Vagina (tissue), 2 donors: Measurements from ENCODE around the gene STARD13. TPM values are rescaled to one million over a fixed set of nuclear protein-coding genes. Genes with fewer than 3 reads are reported as not detected.
A peak's percentile ranks its signal among the peaks of the same experiment; 100 is the strongest.

Experiments
- DNase-seq, 2 donors: peaks; one replicate each; pipeline ENCODE4 v3.0.0-alpha.2; 2017; ENCODE audit errors: extremely low spot score in 2 of 2
- H3K27ac ChIP-seq: fragments of 200-600 bp; sonication (generic); one replicate; pipeline ENCODE4 v1.5.1; 2019
- H3K27me3 ChIP-seq: fragments of 200-600 bp; sonication (generic); one replicate; pipeline ENCODE4 v1.5.1; 2019
- H3K36me3 ChIP-seq, 2 donors: fragments of 200-600 bp; sonication (generic); one replicate each; pipeline ENCODE4 v1.5.1; 2017 to 2019
- H3K4me1 ChIP-seq: fragments of 200-600 bp; sonication (generic); one replicate; pipeline ENCODE4 v1.5.1; 2019
- H3K4me3 ChIP-seq, 2 donors: fragments of 200-600 bp; sonication (generic); 1 replicate in 1 of 2; 2 replicates in 1 of 2; pipeline ENCODE4 v1.5.1; 2016 to 2019
- H3K9me3 ChIP-seq: fragments of 200-600 bp; sonication (generic); one replicate; pipeline ENCODE4 v1.5.1; 2019
- POLR2A ChIP-seq, 2 donors: fragments of 450-650 bp; IDR thresholded peaks; one replicate each; pipeline ENCODE4 v1.6.1; 2017; ENCODE audit warnings: antibody characterized with exemption in 2 of 2, mild to moderate bottlenecking in 2 of 2, moderate library complexity in 2 of 2
- POLR2AphosphoS5 ChIP-seq, 2 donors: sonication (generic); formaldehyde crosslinking; IDR thresholded peaks; one replicate each; pipeline ENCODE4 v1.9.0; 2017; ENCODE audit warnings: antibody characterized with exemption in 2 of 2, mild to moderate bottlenecking in 2 of 2, low read depth in 1 of 2; ENCODE audit not compliant: insufficient read depth in 1 of 2
- intact Hi-C: fragments of 100-400 bp; cut with DNase I; formaldehyde crosslinking; loops from one replicate; pipeline ENCODE4 v1.15.1; 2023
- total RNA-seq: library from RNA; depleted of rRNA; stranded (reverse); fragments of >200 nt; gene quantifications from one replicate; pipeline ENCODE4 v1.2.3, GENCODE V29; 2016
- TF ChIP-seq, protein P1 (sequence below), 3 experiments: fragments of 450-650 bp in 2 of 3; fragments of 200-600 bp in 1 of 3; sonication (generic) in 1 of 3; IDR thresholded peaks; one replicate each; pipeline ENCODE4 v1.5.1; 2017 to 2019; ENCODE audit warnings: antibody characterized with exemption in 3 of 3, mild to moderate bottlenecking in 2 of 3, moderate library complexity in 2 of 3

Gene STARD13
- total RNA-seq, 1 donor from 2014 or later: 33.1 TPM

GRCh38 chr13:33078263-33078662, 207.3 kb downstream of the STARD13 start:
- no peaks in the 10 kb centered on the region for H3K4me1 ChIP-seq
- H3K36me3 ChIP-seq: no peaks in the 10 kb centered on the region
- intact Hi-C loops: no loop called here
- no peaks in the 10 kb centered on the region for H3K9me3 ChIP-seq
- H3K27me3 ChIP-seq: no peaks in the 10 kb centered on the region
- no peak for TF ChIP-seq POLR2A (IDR thresholded peaks at IDR 0.05)
- TF ChIP-seq, protein P1, sequence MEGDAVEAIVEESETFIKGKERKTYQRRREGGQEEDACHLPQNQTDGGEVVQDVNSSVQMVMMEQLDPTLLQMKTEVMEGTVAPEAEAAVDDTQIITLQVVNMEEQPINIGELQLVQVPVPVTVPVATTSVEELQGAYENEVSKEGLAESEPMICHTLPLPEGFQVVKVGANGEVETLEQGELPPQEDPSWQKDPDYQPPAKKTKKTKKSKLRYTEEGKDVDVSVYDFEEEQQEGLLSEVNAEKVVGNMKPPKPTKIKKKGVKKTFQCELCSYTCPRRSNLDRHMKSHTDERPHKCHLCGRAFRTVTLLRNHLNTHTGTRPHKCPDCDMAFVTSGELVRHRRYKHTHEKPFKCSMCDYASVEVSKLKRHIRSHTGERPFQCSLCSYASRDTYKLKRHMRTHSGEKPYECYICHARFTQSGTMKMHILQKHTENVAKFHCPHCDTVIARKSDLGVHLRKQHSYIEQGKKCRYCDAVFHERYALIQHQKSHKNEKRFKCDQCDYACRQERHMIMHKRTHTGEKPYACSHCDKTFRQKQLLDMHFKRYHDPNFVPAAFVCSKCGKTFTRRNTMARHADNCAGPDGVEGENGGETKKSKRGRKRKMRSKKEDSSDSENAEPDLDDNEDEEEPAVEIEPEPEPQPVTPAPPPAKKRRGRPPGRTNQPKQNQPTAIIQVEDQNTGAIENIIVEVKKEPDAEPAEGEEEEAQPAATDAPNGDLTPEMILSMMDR (IDR thresholded peaks at IDR 0.05): no peak
- peak in 1 of 2 donors; percentile 42 for TF ChIP-seq POLR2AphosphoS5 (IDR thresholded peaks at IDR 0.05; ENCODE audit: insufficient read depth in 1 of 2, low read depth in 1 of 2)
- DNase-seq: no peak
- no peak overlapping the region for H3K4me3 ChIP-seq
- H3K27ac ChIP-seq: no peak overlapping the region

- no peak overlapping the region for H3K4me3 ChIP-seq
- no peaks in the 10 kb centered on the region for H3K9me3 ChIP-seq
- H3K27ac ChIP-seq: no peak overlapping the region
- DNase-seq: no peak
- H3K27me3 ChIP-seq: no peaks in the 10 kb centered on the region
- TF ChIP-seq, protein P1 (IDR thresholded peaks at IDR 0.05): no peak
- TF ChIP-seq POLR2AphosphoS5 (IDR thresholded peaks at IDR 0.05; ENCODE audit: insufficient read depth in 1 of 2, low read depth in 1 of 2) (no peak), POLR2A (IDR thresholded peaks at IDR 0.05) (no peak)
- intact Hi-C loops: no loop called here
- no peaks in the 10 kb centered on the region for H3K4me1 ChIP-seq
- no peaks in the 10 kb centered on the region for H3K36me3 ChIP-seq
Observed at GRCh38 chr13:33076001-33076992, 209.3 kb downstream of the STARD13 start.

DNA sequence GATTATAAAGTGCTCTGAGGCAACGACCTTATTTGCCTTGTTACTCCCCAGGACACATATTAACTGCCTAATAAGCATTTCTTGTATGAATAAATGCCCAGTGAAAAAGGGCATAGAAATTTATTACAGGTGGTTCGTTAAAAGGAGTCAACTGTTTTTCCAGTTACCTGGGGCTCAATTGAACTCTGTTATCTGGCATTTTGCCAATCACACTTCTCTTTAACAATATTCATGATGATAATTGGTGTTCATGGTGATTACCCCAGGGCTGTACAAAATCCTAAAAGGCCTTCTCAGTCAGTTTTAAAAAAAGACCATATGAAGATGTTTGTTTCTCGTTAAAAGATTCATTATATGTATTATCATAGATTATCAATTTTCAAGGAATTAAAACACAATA, 212.2 kb downstream of the STARD13 start:
- H3K4me3 ChIP-seq: no peak overlapping the region
- TF ChIP-seq, protein P1 (IDR thresholded peaks at IDR 0.05): no peak
- TF ChIP-seq POLR2AphosphoS5 (IDR thresholded peaks at IDR 0.05; ENCODE audit: insufficient read depth in 1 of 2, low read depth in 1 of 2) (no peak), POLR2A (IDR thresholded peaks at IDR 0.05) (no peak)
- H3K27ac ChIP-seq: no peak overlapping the region
- H3K36me3 ChIP-seq: no peaks in the 10 kb centered on the region
- DNase-seq: no peak
- no peaks in the 10 kb centered on the region for H3K4me1 ChIP-seq
- intact Hi-C loops: no loop called here
- H3K9me3 ChIP-seq: no peaks in the 10 kb centered on the region
- H3K27me3 ChIP-seq: no peaks in the 10 kb centered on the region

DNA sequence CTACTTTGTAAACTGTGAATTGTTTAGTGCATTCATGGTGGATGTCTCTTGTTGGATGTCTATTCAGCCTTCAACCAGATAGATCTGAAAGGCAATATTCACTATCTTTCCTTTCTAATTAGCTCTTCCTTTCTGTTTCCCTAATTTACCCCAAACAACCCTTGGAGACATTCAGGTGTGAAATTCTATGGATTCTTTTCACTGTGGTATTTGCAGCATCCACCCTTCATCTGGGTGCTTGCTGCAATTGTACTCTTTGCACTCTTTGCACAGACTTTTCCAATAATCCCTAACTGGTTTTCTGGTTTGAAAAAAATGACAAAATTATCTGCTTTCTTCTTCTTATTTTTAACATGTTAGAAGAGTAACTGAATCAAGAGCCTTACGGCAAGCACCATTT, 212.8 kb downstream of the STARD13 start:
- Histone ChIP-seq H3K4me3 (no peak overlapping the region), H3K36me3 (no peaks in the 10 kb centered on the region), H3K9me3 (no peaks in the 10 kb centered on the region), H3K27me3 (no peaks in the 10 kb centered on the region), H3K4me1 (no peaks in the 10 kb centered on the region), H3K27ac (no peak overlapping the region)
- TF ChIP-seq POLR2A (IDR thresholded peaks at IDR 0.05): no peak
- TF ChIP-seq, protein P1 (IDR thresholded peaks at IDR 0.05): no peak
- no peak for TF ChIP-seq POLR2AphosphoS5 (IDR thresholded peaks at IDR 0.05; ENCODE audit: insufficient read depth in 1 of 2, low read depth in 1 of 2)
- no peak for DNase-seq
- intact Hi-C loops: no loop called here

GRCh38 chr13:33072282-33072681, 213.3 kb downstream of the STARD13 start:
- H3K27me3 ChIP-seq: no peaks in the 10 kb centered on the region
- H3K4me3 ChIP-seq: no peak overlapping the region
- no peak overlapping the region for H3K27ac ChIP-seq
- intact Hi-C loops: no loop called here
- TF ChIP-seq, protein P1 (IDR thresholded peaks at IDR 0.05): no peak
- TF ChIP-seq POLR2A (IDR thresholded peaks at IDR 0.05): no peak
- no peak for TF ChIP-seq POLR2AphosphoS5 (IDR thresholded peaks at IDR 0.05; ENCODE audit: insufficient read depth in 1 of 2, low read depth in 1 of 2)
- no peaks in the 10 kb centered on the region for H3K36me3 ChIP-seq
- H3K4me1 ChIP-seq: no peaks in the 10 kb centered on the region
- no peak for DNase-seq
- H3K9me3 ChIP-seq: no peaks in the 10 kb centered on the region
